Rectal smooth muscle tissue (tissue), 1 donor: ENCODE measurements around the gene CAPZB.

ENCODE experiments used
- H3K27ac ChIP-seq: one replicate; pipeline ENCODE4 v1.7.0; 2013; ENCODE audit warnings: low read depth, low read length, inconsistent platforms
- H3K27me3 ChIP-seq: one replicate; pipeline ENCODE4 v1.7.0; 2013; ENCODE audit warnings: low read length; ENCODE audit not compliant: control insufficient read depth, insufficient read depth
- H3K36me3 ChIP-seq: one replicate; pipeline ENCODE4 v1.7.0; 2013; ENCODE audit warnings: low read length; ENCODE audit not compliant: control insufficient read depth, insufficient read depth
- H3K4me1 ChIP-seq: one replicate; pipeline ENCODE4 v1.7.0; 2013; ENCODE audit warnings: low read length; ENCODE audit not compliant: control insufficient read depth, insufficient read depth
- H3K4me3 ChIP-seq: one replicate; pipeline ENCODE4 v1.7.0; 2013; ENCODE audit warnings: low read length
- H3K9ac ChIP-seq: one replicate; pipeline ENCODE4 v1.7.0; 2013; ENCODE audit warnings: low read length

CAPZB gene

DNA sequence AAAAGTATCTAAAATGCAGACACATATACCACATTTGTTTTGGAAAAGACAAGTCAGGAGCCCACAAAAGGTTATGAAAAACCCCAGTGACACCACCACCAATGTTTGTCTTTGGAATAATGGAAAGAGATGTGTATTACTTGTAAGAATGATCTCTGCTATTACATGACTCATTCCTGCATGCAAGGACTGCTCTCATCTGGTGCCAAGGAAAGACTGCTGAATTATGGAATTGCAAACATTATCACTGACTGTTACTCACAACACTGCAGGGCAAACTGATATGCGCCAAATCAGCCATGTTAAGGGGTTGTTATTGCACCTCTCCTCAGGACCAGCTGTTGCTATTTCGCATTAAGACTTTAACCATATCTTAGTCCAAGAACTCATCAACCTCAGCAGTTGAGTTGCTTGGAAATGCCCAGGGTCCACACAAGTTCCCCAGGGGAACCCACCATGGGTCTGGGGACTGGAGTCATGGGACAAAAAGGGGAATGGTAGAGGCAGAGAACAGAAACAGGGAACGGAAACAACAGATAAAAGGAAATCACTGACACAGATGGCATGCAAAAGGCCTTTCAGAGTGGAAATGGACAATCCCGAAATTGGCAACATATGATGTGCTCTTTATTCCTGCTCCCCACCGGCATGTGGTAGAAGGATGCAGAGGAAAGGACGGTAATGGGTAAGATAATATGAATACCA, 34.4 kb downstream of the CAPZB start:
- Histone ChIP-seq H3K27me3 (no peaks in the 10 kb centered on the region), H3K27ac (peak overlapping the region; percentile 88), H3K4me3 (no peak overlapping the region), H3K36me3 (no peaks in the 10 kb centered on the region), H3K4me1 (peaks cover 83% of the 10 kb centered on the region), H3K9ac (no peak overlapping the region)

DNA sequence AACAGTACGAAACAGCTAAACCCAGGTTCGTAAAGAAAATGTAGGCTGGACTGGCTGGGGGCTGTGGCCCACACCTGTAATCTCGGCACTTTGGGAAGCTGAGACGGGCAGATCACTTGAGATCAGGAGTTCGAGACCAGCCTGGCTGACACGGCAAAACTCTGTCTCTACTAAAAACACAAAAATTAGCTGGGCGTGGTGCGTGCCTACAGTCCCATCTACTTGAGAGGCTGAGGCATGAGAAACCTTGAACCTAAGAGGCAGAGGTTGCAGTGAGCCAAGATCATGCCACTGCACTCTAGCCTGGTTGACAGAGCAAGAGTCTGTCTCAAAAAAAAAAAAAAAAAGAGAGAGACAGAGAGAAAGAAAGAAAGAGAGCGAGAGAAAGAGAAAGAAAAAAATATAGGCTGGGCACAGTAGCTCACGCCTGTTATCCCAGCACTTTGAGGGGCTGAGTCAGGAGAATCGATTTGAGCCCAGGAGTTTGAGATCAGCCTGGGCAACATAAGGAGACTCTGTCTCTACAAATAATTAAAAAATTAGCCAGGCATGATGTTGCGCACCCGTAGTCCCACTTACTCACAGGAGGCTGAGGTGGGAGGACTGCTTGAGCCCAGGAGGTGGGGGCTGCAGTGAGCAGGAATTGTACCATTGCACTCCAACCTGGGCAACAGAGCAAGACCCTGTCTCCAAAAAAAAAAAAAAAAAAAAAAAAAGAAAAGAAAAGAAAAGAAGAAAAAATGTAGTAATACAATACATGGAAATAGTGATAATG, 35.7 kb downstream of the CAPZB start:
- Histone ChIP-seq H3K9ac (no peak overlapping the region), H3K27me3 (no peaks in the 10 kb centered on the region), H3K27ac (peak overlapping the region; percentile 88), H3K4me3 (peak overlapping the region; percentile 33), H3K36me3 (no peaks in the 10 kb centered on the region), H3K4me1 (peaks cover 78% of the 10 kb centered on the region)

GRCh38 chr1:19448491-19449439, 36.6 kb downstream of the CAPZB start:
- Histone ChIP-seq H3K36me3 (no peaks in the 10 kb centered on the region), H3K4me3 (peak overlapping the region; percentile 33), H3K4me1 (peaks cover 69% of the 10 kb centered on the region), H3K27ac (peak overlapping the region; percentile 88), H3K27me3 (no peaks in the 10 kb centered on the region), H3K9ac (peak overlapping the region; percentile 10)

GRCh38 chr1:19447550-19447949, 37.8 kb downstream of the CAPZB start:
- Histone ChIP-seq H3K36me3 (no peaks in the 10 kb centered on the region), H3K27me3 (no peaks in the 10 kb centered on the region), H3K4me3 (no peak overlapping the region), H3K27ac (peak overlapping the region; percentile 88), H3K4me1 (peaks cover 69% of the 10 kb centered on the region), H3K9ac (no peak overlapping the region)

GRCh38 chr1:19445417-19446342, 39.7 kb downstream of the CAPZB start:
- Histone ChIP-seq H3K36me3 (no peaks in the 10 kb centered on the region), H3K4me1 (peaks cover 66% of the 10 kb centered on the region), H3K9ac (no peak overlapping the region), H3K27ac (peak overlapping the region; percentile 77), H3K4me3 (no peak overlapping the region), H3K27me3 (no peaks in the 10 kb centered on the region)

DNA sequence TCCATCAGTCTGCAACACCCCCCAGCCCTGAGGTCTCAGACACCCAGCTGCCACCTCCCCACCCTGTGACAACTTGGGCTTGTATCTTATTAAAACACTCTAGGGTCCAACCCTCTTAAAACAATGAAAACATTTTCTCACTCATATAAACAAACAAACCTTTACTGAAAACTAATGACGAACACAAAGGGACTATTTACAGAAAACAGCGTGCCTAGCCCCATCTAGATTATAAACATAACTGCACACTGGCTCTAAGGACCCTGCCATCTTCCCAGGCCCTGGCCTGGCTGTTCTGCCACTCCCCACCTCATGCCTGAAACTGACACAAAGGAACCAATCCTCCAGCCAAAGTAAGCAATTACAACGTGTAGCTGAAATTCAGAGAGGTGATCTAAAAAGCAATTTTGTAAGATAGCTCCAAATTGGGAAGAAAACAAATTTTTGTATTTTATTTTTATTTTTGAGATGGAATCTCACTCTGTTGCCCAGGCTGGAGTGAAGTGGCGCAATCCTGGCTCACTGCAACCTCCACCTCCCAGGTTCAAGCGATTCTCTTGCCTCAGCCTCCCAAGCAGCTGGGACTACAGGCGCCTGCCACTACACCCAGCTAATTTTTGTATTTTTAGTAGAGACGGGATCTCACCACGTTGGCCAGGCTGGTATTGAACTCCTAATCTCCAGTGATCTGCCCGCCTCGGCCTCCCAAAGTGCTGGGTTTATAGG, 40.9 kb downstream of the CAPZB start:
- no peak overlapping the region for H3K9ac ChIP-seq
- no peaks in the 10 kb centered on the region for H3K27me3 ChIP-seq
- H3K4me3 ChIP-seq, result no peak overlapping the region
- no peaks in the 10 kb centered on the region for H3K36me3 ChIP-seq
- H3K4me1 ChIP-seq, result peaks cover 68% of the 10 kb centered on the region
- peak overlapping the region; percentile 84 for H3K27ac ChIP-seq

GRCh38 chr1:19443326-19443725, 42.0 kb downstream of the CAPZB start:
- Histone ChIP-seq H3K36me3 (no peaks in the 10 kb centered on the region), H3K4me1 (peaks cover 68% of the 10 kb centered on the region), H3K27me3 (no peaks in the 10 kb centered on the region), H3K27ac (peak overlapping the region; percentile 84), H3K9ac (no peak overlapping the region), H3K4me3 (no peak overlapping the region)

- Histone ChIP-seq H3K36me3 (peaks cover 3% of the 10 kb centered on the region), H3K4me3 (no peak overlapping the region), H3K4me1 (peaks cover 68% of the 10 kb centered on the region), H3K9ac (no peak overlapping the region), H3K27ac (peak overlapping the region; percentile 84), H3K27me3 (no peaks in the 10 kb centered on the region)
Measured at GRCh38 chr1:19442154-19443096, 42.9 kb downstream of the CAPZB start.

GRCh38 chr1:19441048-19441780, 44.1 kb downstream of the CAPZB start:
- H3K36me3 ChIP-seq, result peaks cover 3% of the 10 kb centered on the region
- H3K27me3 ChIP-seq, result no peaks in the 10 kb centered on the region
- H3K4me3 ChIP-seq, result no peak overlapping the region
- H3K27ac ChIP-seq, result peak overlapping the region; percentile 84
- H3K4me1 ChIP-seq, result peaks cover 76% of the 10 kb centered on the region
- no peak overlapping the region for H3K9ac ChIP-seq
